Epithelial cell of esophagus (primary cell): ENCODE measurements around the gene MLNR.
A peak's percentile ranks its signal among the peaks of the same experiment; 100 is the strongest.

ENCODE experiments used
- DNase-seq: peaks from one replicate; pipeline ENCODE4 v3.0.0; 2010; ENCODE audit warnings: low read depth
- H3K4me3 ChIP-seq: 2 replicates; pipeline ENCODE4 v1.5.1; 2011; ENCODE audit warnings: mild to moderate bottlenecking, low read length, control low read depth
- CTCF ChIP-seq: IDR thresholded peaks from 2 replicates; pipeline ENCODE4 v1.5.1; 2011; ENCODE audit warnings: low read depth, mild to moderate bottlenecking, low read length, control low read depth, inconsistent platforms; ENCODE audit not compliant: insufficient read depth; ENCODE audit errors: missing control alignments

Gene MLNR

GRCh38 chr13:49241296-49241695 is 21.2 kb downstream of the MLNR start:
- H3K4me3 ChIP-seq = no peak overlapping the region
- DNase-seq = no peak
- no peak for TF ChIP-seq CTCF

GRCh38 chr13:49245101-49245500 is 25.0 kb downstream of the MLNR start:
- no peak for TF ChIP-seq CTCF
- no peak for DNase-seq
- no peak overlapping the region for H3K4me3 ChIP-seq

GRCh38 chr13:49246850-49247642 is 26.9 kb downstream of the MLNR start:
- no peak for DNase-seq
- peak overlapping the region; percentile 93 for H3K4me3 ChIP-seq
- no peak for TF ChIP-seq CTCF

GRCh38 chr13:49247643-49248621 is 27.8 kb downstream of the MLNR start, which contains the start of gene CDADC1:
CDADC1 (plus strand) TSS chr13:49247925; CDS start chr13:49248038, 113 bp downstream.
- TF ChIP-seq CTCF = no peak
- peak; percentile 96 for DNase-seq
- peak within 1 kb of the TSS; percentile 93 for H3K4me3 ChIP-seq

- peak; percentile 25 for TF ChIP-seq CTCF
- no peak for DNase-seq
- H3K4me3 ChIP-seq = peak overlapping the region; percentile 93
These were observed 28.5 kb downstream of the MLNR start for GRCh38 chr13:49248622-49249002.

- no peak overlapping the region for H3K4me3 ChIP-seq
- no peak for DNase-seq
- TF ChIP-seq CTCF = no peak
These were observed 31.2 kb downstream of the MLNR start for GRCh38 chr13:49251326-49251725.
